C4-2B (cell line): ENCODE results near the gene GMFB.

Experiments
- CTCF ChIP-seq: fragments of 450-650 bp; conservative IDR thresholded peaks from 2 replicates; pipeline ENCODE4 v1.5.1; 2017; ENCODE audit warnings: mild to moderate bottlenecking
- ZFX ChIP-seq: fragments of 450-650 bp; IDR thresholded peaks from 2 replicates; pipeline ENCODE4 v1.6.1; 2017

- TF ChIP-seq CTCF, result no peak
- TF ChIP-seq ZFX, result no peak
Measured at GRCh38 chr14:54501480-54501879, 12.7 kb upstream of the GMFB start.
